Measurements from ENCODE around the gene FAM120B.
"Not testable (repeated sequence)": the region's sequence is repeated elsewhere in the genome, so short reads cannot be mapped to it uniquely, and the experiment has no call there.

The FAM120B gene

DNA sequence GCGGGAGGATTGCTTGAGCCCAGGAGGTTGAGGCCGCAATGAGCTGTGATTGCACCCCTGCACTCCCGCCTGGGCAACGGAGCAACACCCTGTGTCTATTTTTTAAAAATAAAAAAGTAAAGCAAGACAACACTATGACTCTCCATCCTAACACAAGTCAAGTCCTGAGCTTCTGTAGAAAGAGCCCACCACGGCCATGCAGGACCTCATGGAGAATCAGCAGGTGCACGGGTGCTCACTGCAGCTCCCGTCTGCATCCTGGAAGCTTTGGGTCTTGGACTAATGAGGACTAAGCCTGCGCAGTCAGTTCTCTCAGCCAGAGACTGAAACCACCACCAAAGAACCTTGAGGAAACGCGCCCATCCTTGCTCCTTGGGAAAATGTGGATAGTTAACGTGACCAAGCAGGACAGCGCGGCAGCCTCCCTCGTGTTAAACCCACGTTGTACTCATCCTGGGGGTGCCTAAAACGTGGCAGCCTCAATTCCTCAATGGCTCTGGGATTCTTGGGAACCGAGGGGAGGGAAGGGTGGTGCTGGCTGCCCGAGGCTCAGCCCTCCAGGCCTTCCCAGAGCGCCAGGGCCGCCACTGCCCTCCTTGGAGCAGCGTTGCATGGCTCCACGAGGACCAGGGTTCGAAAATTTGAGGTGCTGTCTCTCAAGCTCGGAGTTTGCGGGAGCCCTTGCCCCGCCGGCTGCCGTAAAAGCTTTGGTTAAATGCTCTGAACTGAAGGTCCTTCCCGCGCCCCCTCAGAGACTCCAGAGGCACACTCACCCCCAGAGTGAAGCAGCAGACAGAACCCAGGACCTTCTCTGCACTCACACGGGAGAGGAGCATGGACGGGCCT is 44.7 kb upstream of the FAM120B start:
- no peak overlapping the region for H3K4me3 ChIP-seq (ENCODE audit: low read depth in 1 of 2, low read length in 1 of 2)
- H3K4me1 ChIP-seq (ENCODE audit: control insufficient read depth in 1 of 2, insufficient read depth in 1 of 2, low read depth in 1 of 2, low read length in 1 of 2): no peaks in the 10 kb centered on the region
- H3K9me3 ChIP-seq: no peaks in the 10 kb centered on the region
- H3K36me3 ChIP-seq: no peaks in the 10 kb centered on the region
- H3K27me3 ChIP-seq: peaks cover 40% of the 10 kb centered on the region
- TF ChIP-seq, protein P1, sequence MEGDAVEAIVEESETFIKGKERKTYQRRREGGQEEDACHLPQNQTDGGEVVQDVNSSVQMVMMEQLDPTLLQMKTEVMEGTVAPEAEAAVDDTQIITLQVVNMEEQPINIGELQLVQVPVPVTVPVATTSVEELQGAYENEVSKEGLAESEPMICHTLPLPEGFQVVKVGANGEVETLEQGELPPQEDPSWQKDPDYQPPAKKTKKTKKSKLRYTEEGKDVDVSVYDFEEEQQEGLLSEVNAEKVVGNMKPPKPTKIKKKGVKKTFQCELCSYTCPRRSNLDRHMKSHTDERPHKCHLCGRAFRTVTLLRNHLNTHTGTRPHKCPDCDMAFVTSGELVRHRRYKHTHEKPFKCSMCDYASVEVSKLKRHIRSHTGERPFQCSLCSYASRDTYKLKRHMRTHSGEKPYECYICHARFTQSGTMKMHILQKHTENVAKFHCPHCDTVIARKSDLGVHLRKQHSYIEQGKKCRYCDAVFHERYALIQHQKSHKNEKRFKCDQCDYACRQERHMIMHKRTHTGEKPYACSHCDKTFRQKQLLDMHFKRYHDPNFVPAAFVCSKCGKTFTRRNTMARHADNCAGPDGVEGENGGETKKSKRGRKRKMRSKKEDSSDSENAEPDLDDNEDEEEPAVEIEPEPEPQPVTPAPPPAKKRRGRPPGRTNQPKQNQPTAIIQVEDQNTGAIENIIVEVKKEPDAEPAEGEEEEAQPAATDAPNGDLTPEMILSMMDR (IDR thresholded peaks at IDR 0.05): no peak
- no peak overlapping the region for H3K27ac ChIP-seq

DNA sequence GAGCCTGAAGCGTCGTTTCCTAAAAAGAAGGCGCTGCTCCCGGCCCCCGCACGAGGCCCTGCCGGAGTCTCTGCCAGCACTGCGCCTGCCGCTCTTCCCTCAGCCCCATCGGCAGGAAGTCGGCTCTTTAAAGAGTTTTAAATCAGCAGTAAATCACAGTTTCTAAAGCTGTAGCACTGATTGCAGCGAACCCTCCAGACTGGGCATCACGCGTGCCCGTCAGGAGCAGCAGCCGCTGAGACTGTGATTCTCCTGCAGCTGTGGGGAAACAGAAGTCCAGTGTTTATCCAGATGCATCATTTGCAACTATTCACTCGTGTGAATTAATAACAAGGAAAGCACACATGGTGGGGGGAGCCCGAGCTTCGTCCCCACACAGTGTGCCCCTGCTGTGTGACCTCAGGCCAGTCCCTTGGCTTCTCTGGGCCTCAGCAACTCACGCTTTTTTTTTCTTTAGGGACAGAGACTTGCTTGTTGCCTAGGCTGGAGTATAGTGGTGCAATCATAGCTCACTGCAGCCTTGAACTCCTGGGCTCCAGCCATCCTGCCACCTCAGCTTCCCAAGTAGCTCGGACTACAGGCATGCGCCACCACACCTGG is 44.0 kb upstream of the FAM120B start:
- TF ChIP-seq, protein P1 (IDR thresholded peaks at IDR 0.05): no peak
- no peaks in the 10 kb centered on the region for H3K9me3 ChIP-seq
- no peaks in the 10 kb centered on the region for H3K4me1 ChIP-seq (ENCODE audit: control insufficient read depth in 1 of 2, insufficient read depth in 1 of 2, low read depth in 1 of 2, low read length in 1 of 2)
- H3K4me3 ChIP-seq (ENCODE audit: low read depth in 1 of 2, low read length in 1 of 2): no peak overlapping the region
- H3K36me3 ChIP-seq: no peaks in the 10 kb centered on the region
- H3K27ac ChIP-seq: no peak overlapping the region
- peaks cover 40% of the 10 kb centered on the region for H3K27me3 ChIP-seq

DNA sequence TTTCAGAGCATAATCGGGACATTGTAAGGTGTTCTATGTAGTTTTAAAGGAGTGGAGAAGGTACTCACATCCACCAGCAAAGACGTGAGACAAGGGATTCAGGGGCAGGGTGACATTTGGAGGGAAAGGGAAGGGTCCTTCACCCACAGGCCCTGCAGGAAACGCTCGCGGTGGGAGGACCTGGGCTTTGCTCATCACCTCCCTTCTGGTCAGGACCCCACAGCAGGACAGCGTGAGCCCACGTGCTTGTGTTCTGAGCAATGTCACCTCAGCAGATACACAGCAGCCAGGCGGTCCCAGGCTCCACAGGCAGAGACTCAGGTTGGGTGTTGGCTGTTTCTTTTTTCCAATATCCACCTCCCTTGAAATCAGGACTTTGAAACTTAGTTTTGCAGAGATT is 43.1 kb upstream of the FAM120B start:
- Histone ChIP-seq H3K27me3 (peaks cover 36% of the 10 kb centered on the region), H3K27ac (no peak overlapping the region), H3K36me3 (no peaks in the 10 kb centered on the region), H3K9me3 (no peaks in the 10 kb centered on the region), H3K4me3 (ENCODE audit: low read depth in 1 of 2, low read length in 1 of 2) (no peak overlapping the region), H3K4me1 (ENCODE audit: control insufficient read depth in 1 of 2, insufficient read depth in 1 of 2, low read depth in 1 of 2, low read length in 1 of 2) (no peaks in the 10 kb centered on the region)
- TF ChIP-seq, protein P1 (IDR thresholded peaks at IDR 0.05): no peak

DNA sequence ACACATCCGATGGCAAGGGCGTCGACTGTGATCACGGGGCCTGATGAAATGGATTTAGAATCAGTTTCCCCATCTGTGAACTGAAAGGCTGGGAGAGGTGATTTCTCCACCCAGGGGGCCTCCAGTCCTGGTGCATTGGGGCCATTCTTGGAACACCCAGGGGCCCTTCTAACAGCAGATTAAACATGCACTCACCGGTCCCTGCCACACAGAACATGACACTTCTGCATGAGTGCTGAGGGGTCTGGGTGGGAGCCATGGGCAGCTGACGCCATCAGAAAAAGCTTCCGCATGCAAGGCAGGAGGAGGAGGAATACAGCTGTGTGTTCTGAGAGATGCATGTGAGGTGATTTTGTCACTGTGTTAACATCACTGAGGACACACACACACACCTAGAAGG is 42.5 kb upstream of the FAM120B start:
- H3K9me3 ChIP-seq: no peaks in the 10 kb centered on the region
- peaks cover 36% of the 10 kb centered on the region for H3K27me3 ChIP-seq
- H3K4me3 ChIP-seq (ENCODE audit: low read depth in 1 of 2, low read length in 1 of 2): no peak overlapping the region
- no peak overlapping the region for H3K27ac ChIP-seq
- no peaks in the 10 kb centered on the region for H3K4me1 ChIP-seq (ENCODE audit: control insufficient read depth in 1 of 2, insufficient read depth in 1 of 2, low read depth in 1 of 2, low read length in 1 of 2)
- no peaks in the 10 kb centered on the region for H3K36me3 ChIP-seq
- TF ChIP-seq, protein P1 (IDR thresholded peaks at IDR 0.05): no peak

DNA sequence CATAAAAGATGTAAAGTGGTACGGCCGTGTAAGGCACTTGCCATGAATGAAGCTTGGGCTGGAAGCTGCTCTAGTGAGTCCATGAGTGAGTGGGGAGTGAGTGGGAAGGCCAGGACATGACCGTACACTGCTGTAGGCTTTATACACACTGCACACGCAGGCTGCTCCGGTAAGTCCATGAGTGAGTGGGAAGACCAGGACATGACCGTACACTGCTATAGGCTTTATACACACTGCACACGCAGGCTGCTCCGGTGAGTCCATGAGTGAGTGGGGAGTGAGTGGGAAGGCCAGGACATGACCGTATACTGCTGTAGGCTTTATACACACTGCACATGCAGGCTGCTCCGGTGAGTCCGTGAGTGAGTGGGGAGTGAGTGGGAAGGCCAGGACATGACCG is 41.9 kb upstream of the FAM120B start:
- not testable (repeated sequence) for H3K4me1 ChIP-seq (ENCODE audit: control insufficient read depth in 1 of 2, insufficient read depth in 1 of 2, low read depth in 1 of 2, low read length in 1 of 2)

DNA sequence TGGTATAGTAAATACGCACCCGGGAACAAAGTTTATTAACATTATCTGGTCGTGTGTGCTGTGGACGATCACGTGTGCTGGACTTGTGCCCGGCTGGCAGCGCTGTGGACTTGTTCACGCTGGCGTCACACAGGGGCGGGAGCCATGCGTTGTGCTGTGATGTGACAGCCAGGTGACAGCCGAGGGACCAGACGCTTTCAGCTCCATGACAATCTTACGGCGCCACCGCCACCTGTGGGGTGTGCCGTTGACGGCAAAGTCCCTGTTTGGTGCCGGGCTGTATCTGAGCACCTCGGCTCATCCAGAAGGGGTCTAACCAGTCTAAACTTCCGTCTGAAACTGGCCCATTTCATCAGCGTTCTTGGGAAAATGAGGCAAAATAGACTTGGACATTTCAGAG is 40.9 kb upstream of the FAM120B start:
- H3K36me3 ChIP-seq: no peaks in the 10 kb centered on the region
- H3K9me3 ChIP-seq: no peaks in the 10 kb centered on the region
- TF ChIP-seq, protein P1 (IDR thresholded peaks at IDR 0.05): no peak
- no peak overlapping the region for H3K27ac ChIP-seq
- H3K4me1 ChIP-seq (ENCODE audit: control insufficient read depth in 1 of 2, insufficient read depth in 1 of 2, low read depth in 1 of 2, low read length in 1 of 2): no peaks in the 10 kb centered on the region
- peaks cover 35% of the 10 kb centered on the region for H3K27me3 ChIP-seq
- no peak overlapping the region for H3K4me3 ChIP-seq (ENCODE audit: low read depth in 1 of 2, low read length in 1 of 2)

More for the DNA sequence above, 41.9 kb upstream of the FAM120B start:
- not testable (repeated sequence) for H3K9me3 ChIP-seq; H3K36me3 ChIP-seq; H3K4me3 ChIP-seq (ENCODE audit: low read depth in 1 of 2, low read length in 1 of 2); H3K27ac ChIP-seq
- H3K27me3 ChIP-seq: peaks cover 36% of the 10 kb centered on the region

Data from neutrophil (primary cell).